Hepatocyte (in vitro differentiated cells): Measurements from ENCODE around the gene PPDPF. TPM values are rescaled to one million over a fixed set of nuclear protein-coding genes. Genes with fewer than 3 reads are reported as not detected.

Experiments
- DNase-seq: peaks from one replicate; pipeline ENCODE4 v3.0.0-alpha.2; 2016; ENCODE audit warnings: low spot score
- H2AFZ ChIP-seq: fragments of 200-600 bp; sonication (generic); 2 replicates; pipeline ENCODE4 v1.6.0; 2016; ENCODE audit warnings: antibody characterized with exemption, mild to moderate bottlenecking
- H3K27ac ChIP-seq: fragments of 200-600 bp; sonication (generic); 2 replicates; pipeline ENCODE4 v1.5.1; 2016; ENCODE audit warnings: mild to moderate bottlenecking
- H3K27me3 ChIP-seq: fragments of 200-600 bp; sonication (generic); 2 replicates; pipeline ENCODE4 v1.6.1; 2016
- H3K36me3 ChIP-seq: fragments of 200-600 bp; sonication (generic); replicated peaks from 2 replicates; pipeline ENCODE4 v1.5.1; 2016; ENCODE audit warnings: low read depth; ENCODE audit not compliant: insufficient read depth
- H3K4me1 ChIP-seq: fragments of 200-600 bp; sonication (generic); 2 replicates; pipeline ENCODE4 v1.5.1; 2016; ENCODE audit warnings: mild to moderate bottlenecking, moderate library complexity; ENCODE audit not compliant: insufficient read depth
- H3K4me2 ChIP-seq: fragments of 200-600 bp; sonication (generic); 2 replicates; pipeline ENCODE4 v1.6.0; 2016
- H3K4me3 ChIP-seq: fragments of 200-600 bp; sonication (generic); 2 replicates; pipeline ENCODE4 v1.5.1; 2016; ENCODE audit warnings: mild to moderate bottlenecking
- H3K79me2 ChIP-seq: fragments of 200-600 bp; sonication (generic); 2 replicates; pipeline ENCODE4 v1.6.0; 2017; ENCODE audit warnings: mild to moderate bottlenecking
- H3K9me2 ChIP-seq: fragments of 200-600 bp; sonication (generic); replicated peaks from 2 replicates; pipeline ENCODE4 v1.6.0; 2017; ENCODE audit warnings: mild to moderate bottlenecking; ENCODE audit not compliant: insufficient read depth
- H3K9me3 ChIP-seq: fragments of 200-600 bp; sonication (generic); 2 replicates; pipeline ENCODE4 v1.5.1; 2016; ENCODE audit warnings: low read depth, mild to moderate bottlenecking
- H4K20me1 ChIP-seq: fragments of 200-600 bp; sonication (generic); 2 replicates; pipeline ENCODE4 v1.6.0; 2016; ENCODE audit warnings: mild to moderate bottlenecking; ENCODE audit not compliant: insufficient read depth, poor library complexity, severe bottlenecking
- CTCF ChIP-seq: fragments of 200-600 bp; sonication (generic); IDR thresholded peaks from 2 replicates; pipeline ENCODE4 v1.5.1; 2016; ENCODE audit warnings: antibody characterized with exemption, mild to moderate bottlenecking; ENCODE audit not compliant: poor library complexity
- EZH2 ChIP-seq: fragments of 200-600 bp; sonication (generic); IDR thresholded peaks from 2 replicates; pipeline ENCODE4 v1.6.1; 2016; ENCODE audit warnings: antibody characterized with exemption, mild to moderate bottlenecking, borderline replicate concordance
- EZH2phosphoT487 ChIP-seq: fragments of 200-600 bp; sonication (generic); IDR thresholded peaks from one replicate; pipeline ENCODE4 v1.6.1; 2018; ENCODE audit warnings: antibody characterized with exemption, mild to moderate bottlenecking, low read depth, moderate library complexity; ENCODE audit not compliant: unreplicated experiment, severe bottlenecking
- WGBS: methylation state at CpG from one replicate; pipeline ENCODE4 v1.1.6; 2016; ENCODE audit warnings: low lambda C conversion rate; ENCODE audit errors: missing lambda C conversion rate; 5-methylcytosine and 5-hydroxymethylcytosine counted together
- polyA plus RNA-seq: library from polyadenylated mRNA; unstranded; fragments of >200 nt; fragmentation: Nextera tagmentation; extraction: Ambion mirVana; gene quantifications from 2 replicates; pipeline ENCODE4 v1.2.1, GENCODE V29; 2016
- total RNA-seq: library from RNA; depleted of rRNA; stranded (reverse); fragments of >200 nt; gene quantifications from 2 replicates; pipeline ENCODE4 v1.2.3, GENCODE V29; 2014

PPDPF gene
- total and polyA plus RNA-seq, 2 experiments from 2014 or later: 55.1 to 333 TPM

- 64% methylated on average over 9 of the region's 9 CpGs for WGBS
- Histone ChIP-seq H3K36me3 (no peaks in the 10 kb centered on the region), H3K4me1 (no peaks in the 10 kb centered on the region), H4K20me1 (no peaks in the 10 kb centered on the region), H3K9me2 (no peaks in the 10 kb centered on the region), H3K9me3 (no peaks in the 10 kb centered on the region), H2AFZ (no peak overlapping the region), H3K4me3 (no peak overlapping the region), H3K4me2 (no peak overlapping the region), H3K27me3 (no peaks in the 10 kb centered on the region), H3K79me2 (no peaks in the 10 kb centered on the region), H3K27ac (no peak overlapping the region)
- no peak for DNase-seq
- TF ChIP-seq EZH2phosphoT487: no peak
- TF ChIP-seq CTCF: no peak
- TF ChIP-seq EZH2: no peak
These were observed 30.5 kb downstream of the PPDPF start for GRCh38 chr20:63551068-63551467.

- H3K4me1 ChIP-seq: no peaks in the 10 kb centered on the region
- 38% methylated on average over 15 of the region's 15 CpGs for WGBS
- H3K36me3 ChIP-seq: no peaks in the 10 kb centered on the region
- H3K9me3 ChIP-seq: no peaks in the 10 kb centered on the region
- H4K20me1 ChIP-seq: no peaks in the 10 kb centered on the region
- H3K27me3 ChIP-seq: no peaks in the 10 kb centered on the region
- no peak overlapping the region for H3K27ac ChIP-seq
- H2AFZ ChIP-seq: no peak overlapping the region
- H3K9me2 ChIP-seq: no peaks in the 10 kb centered on the region
- no peak overlapping the region for H3K4me2 ChIP-seq
- TF ChIP-seq CTCF (no peak), EZH2 (no peak)
- H3K79me2 ChIP-seq: no peaks in the 10 kb centered on the region
- H3K4me3 ChIP-seq: no peak overlapping the region
- no peak for DNase-seq
These were observed 32.1 kb downstream of the PPDPF start for GRCh38 chr20:63552481-63553249.

- Histone ChIP-seq H4K20me1 (no peaks in the 10 kb centered on the region), H3K36me3 (no peaks in the 10 kb centered on the region), H3K4me1 (no peaks in the 10 kb centered on the region), H3K4me3 (peak overlapping the region; percentile 79), H3K79me2 (no peaks in the 10 kb centered on the region), H2AFZ (peak overlapping the region; percentile 98), H3K27ac (no peak overlapping the region), H3K27me3 (no peaks in the 10 kb centered on the region), H3K9me3 (no peaks in the 10 kb centered on the region), H3K9me2 (no peaks in the 10 kb centered on the region), H3K4me2 (peak overlapping the region; percentile 99)
- WGBS: 5% methylated on average over 4 of the region's 37 CpGs
- DNase-seq: peak; percentile 89
- no peak for TF ChIP-seq CTCF
- no peak for TF ChIP-seq EZH2
- no peak for TF ChIP-seq EZH2phosphoT487
These were observed 32.8 kb downstream of the PPDPF start for GRCh38 chr20:63553251-63553932.
